Sigmoid colon (tissue), 4 donors: Measurements from ENCODE around the gene CATSPERB.

Experiments
- POLR2A ChIP-seq, 2 donors: fragments of 450-650 bp; IDR thresholded peaks; one replicate each; pipeline ENCODE4 v1.6.1; 2016; ENCODE audit warnings: antibody characterized with exemption in 2 of 2, mild to moderate bottlenecking in 2 of 2, moderate library complexity in 2 of 2
- POLR2AphosphoS5 ChIP-seq, 4 donors: sonication (generic); formaldehyde crosslinking; IDR thresholded peaks; one replicate each; pipeline ENCODE4 v1.6.1; 2017; ENCODE audit warnings: antibody characterized with exemption in 4 of 4
- TF ChIP-seq, protein P1 (sequence below), 4 experiments: fragments of 450-650 bp in 3 of 4; fragments of 200-600 bp in 1 of 4; IDR thresholded peaks; one replicate each; pipeline ENCODE4 v1.5.1; 2016 to 2019; ENCODE audit warnings: antibody characterized with exemption in 4 of 4, mild to moderate bottlenecking in 3 of 4, moderate library complexity in 2 of 4

GRCh38 chr14:91536327-91536726 is 195.6 kb downstream of the CATSPERB start:
- TF ChIP-seq POLR2AphosphoS5 (IDR thresholded peaks at IDR 0.05) (no peak), POLR2A (IDR thresholded peaks at IDR 0.05) (no peak)
- TF ChIP-seq, protein P1, sequence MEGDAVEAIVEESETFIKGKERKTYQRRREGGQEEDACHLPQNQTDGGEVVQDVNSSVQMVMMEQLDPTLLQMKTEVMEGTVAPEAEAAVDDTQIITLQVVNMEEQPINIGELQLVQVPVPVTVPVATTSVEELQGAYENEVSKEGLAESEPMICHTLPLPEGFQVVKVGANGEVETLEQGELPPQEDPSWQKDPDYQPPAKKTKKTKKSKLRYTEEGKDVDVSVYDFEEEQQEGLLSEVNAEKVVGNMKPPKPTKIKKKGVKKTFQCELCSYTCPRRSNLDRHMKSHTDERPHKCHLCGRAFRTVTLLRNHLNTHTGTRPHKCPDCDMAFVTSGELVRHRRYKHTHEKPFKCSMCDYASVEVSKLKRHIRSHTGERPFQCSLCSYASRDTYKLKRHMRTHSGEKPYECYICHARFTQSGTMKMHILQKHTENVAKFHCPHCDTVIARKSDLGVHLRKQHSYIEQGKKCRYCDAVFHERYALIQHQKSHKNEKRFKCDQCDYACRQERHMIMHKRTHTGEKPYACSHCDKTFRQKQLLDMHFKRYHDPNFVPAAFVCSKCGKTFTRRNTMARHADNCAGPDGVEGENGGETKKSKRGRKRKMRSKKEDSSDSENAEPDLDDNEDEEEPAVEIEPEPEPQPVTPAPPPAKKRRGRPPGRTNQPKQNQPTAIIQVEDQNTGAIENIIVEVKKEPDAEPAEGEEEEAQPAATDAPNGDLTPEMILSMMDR (IDR thresholded peaks at IDR 0.05) = no peak
